SK-N-SH treated with all-trans-retinoic acid at 6 μM for 48 hours (cell line): Measurements from ENCODE around the gene NEDD1.
A peak's percentile ranks its signal among the peaks of the same experiment; 100 is the strongest.

ENCODE experiments used
- ATAC-seq: fragments of 200-7000 bp; cut with Tn5 transposase; 3 replicates; pipeline ENCODE4 v1.9.1; 2020; ENCODE audit warnings: mild to moderate bottlenecking, moderate library complexity
- ARNTL ChIP-seq: fragments of 450-650 bp; formaldehyde crosslinking; IDR thresholded peaks from 2 replicates; pipeline ENCODE4 v1.5.0; 2020; ENCODE audit warnings: low read depth, mild to moderate bottlenecking, moderate library complexity, borderline replicate concordance
- BACH2 ChIP-seq: fragments of 250-450 bp; sonication (Bioruptor Pico); IDR thresholded peaks from 2 replicates; pipeline ENCODE4 v1.9.0; 2021; ENCODE audit warnings: mild to moderate bottlenecking, borderline replicate concordance
- CSRNP3 ChIP-seq: fragments of 250-450 bp; sonication (Bioruptor Pico); IDR thresholded peaks from 2 replicates; pipeline ENCODE4 v1.5.1; 2021; ENCODE audit warnings: mild to moderate bottlenecking, moderate library complexity
- ESRRG ChIP-seq: fragments of 250-450 bp; sonication (Bioruptor Pico); IDR thresholded peaks from 2 replicates; pipeline ENCODE4 v1.6.1; 2021; ENCODE audit warnings: mild to moderate bottlenecking
- ISL1 ChIP-seq: fragments of 250-450 bp; sonication (Bioruptor Pico); IDR thresholded peaks from 2 replicates; pipeline ENCODE4 v2.1.2; 2022; ENCODE audit warnings: mild to moderate bottlenecking, moderate library complexity
- OSR1 ChIP-seq: fragments of 250-450 bp; sonication (Bioruptor Pico); IDR thresholded peaks from 2 replicates; pipeline ENCODE4 v1.8.0; 2022; ENCODE audit warnings: moderate library complexity, mild to moderate bottlenecking, inconsistent platforms
- POU6F1 ChIP-seq: fragments of 250-450 bp; sonication (Bioruptor Pico); IDR thresholded peaks from 2 replicates; pipeline ENCODE4 v1.8.0; 2021; ENCODE audit warnings: low read depth, mild to moderate bottlenecking, moderate library complexity, borderline replicate concordance
- PPARA ChIP-seq: fragments of 250-450 bp; sonication (Bioruptor Pico); IDR thresholded peaks from 2 replicates; pipeline ENCODE4 v1.5.0; 2020; ENCODE audit warnings: mild to moderate bottlenecking, borderline replicate concordance
- RARB ChIP-seq: fragments of 250-450 bp; sonication (Bioruptor Pico); IDR thresholded peaks from 2 replicates; pipeline ENCODE4 v1.8.0; 2021; ENCODE audit warnings: mild to moderate bottlenecking, moderate library complexity
- SNAI2 ChIP-seq: fragments of 250-450 bp; sonication (Bioruptor Pico); IDR thresholded peaks from 2 replicates; pipeline ENCODE4 v1.5.0; 2020; ENCODE audit warnings: mild to moderate bottlenecking, moderate library complexity
- TCF4 ChIP-seq: fragments of 250-450 bp; sonication (Bioruptor Pico); IDR thresholded peaks from 2 replicates; pipeline ENCODE4 v1.8.0; 2021; ENCODE audit warnings: mild to moderate bottlenecking, moderate library complexity, borderline replicate concordance
- TOX ChIP-seq: fragments of 250-450 bp; sonication (Bioruptor Pico); IDR thresholded peaks from 2 replicates; pipeline ENCODE4 v1.8.0; 2021; ENCODE audit warnings: mild to moderate bottlenecking, moderate library complexity, borderline replicate concordance
- TSHZ2 ChIP-seq: fragments of 250-450 bp; sonication (Bioruptor Pico); IDR thresholded peaks from 2 replicates; pipeline ENCODE4 v1.5.0; 2020; ENCODE audit warnings: mild to moderate bottlenecking, moderate library complexity
- ZC3H10 ChIP-seq: fragments of 250-450 bp; sonication (Bioruptor Pico); IDR thresholded peaks from 2 replicates; pipeline ENCODE4 v1.5.1; 2021; ENCODE audit warnings: mild to moderate bottlenecking, moderate library complexity
- ZFP3 ChIP-seq: fragments of 250-450 bp; sonication (Bioruptor Pico); IDR thresholded peaks from 2 replicates; pipeline ENCODE4 v1.5.0; 2020; ENCODE audit warnings: mild to moderate bottlenecking, moderate library complexity
- ZFP30 ChIP-seq: fragments of 450-650 bp; formaldehyde crosslinking; IDR thresholded peaks from 2 replicates; pipeline ENCODE4 v1.5.0; 2022; ENCODE audit warnings: mild to moderate bottlenecking, moderate library complexity
- ZNF565 ChIP-seq: fragments of 450-650 bp; formaldehyde crosslinking; conservative IDR thresholded peaks from 2 replicates; pipeline ENCODE4 v1.5.0; 2020; ENCODE audit warnings: low read depth, mild to moderate bottlenecking, moderate library complexity
- ZNF70 ChIP-seq: fragments of 450-650 bp; formaldehyde crosslinking; IDR thresholded peaks from 2 replicates; pipeline ENCODE4 v1.5.0; 2020; ENCODE audit warnings: mild to moderate bottlenecking, moderate library complexity
- ZNF8 ChIP-seq: fragments of 450-650 bp; formaldehyde crosslinking; IDR thresholded peaks from 2 replicates; pipeline ENCODE4 v1.5.0; 2020; ENCODE audit warnings: mild to moderate bottlenecking, moderate library complexity
- TF ChIP-seq, protein P1 (sequence below): fragments of 250-450 bp; sonication (Bioruptor Pico); IDR thresholded peaks from 2 replicates; pipeline ENCODE4 v1.5.1; 2020; ENCODE audit warnings: low read depth, mild to moderate bottlenecking, moderate library complexity
- TF ChIP-seq, protein P2 (sequence below): fragments of 250-450 bp; sonication (Bioruptor Pico); IDR thresholded peaks from 2 replicates; pipeline ENCODE4 v1.8.0; 2020; ENCODE audit warnings: mild to moderate bottlenecking, moderate library complexity, borderline replicate concordance

NEDD1 gene

GRCh38 chr12:96985515-96986362, 78.7 kb downstream of the NEDD1 start:
- no peak for TF ChIP-seq BACH2
- no peak for TF ChIP-seq ZFP30 (CRISPR knock-in tag)
- no peak for TF ChIP-seq ISL1 (CRISPR knock-in tag)
- no peak for TF ChIP-seq ARNTL (CRISPR knock-in tag)
- TF ChIP-seq POU6F1 (CRISPR knock-in tag): no peak
- no peak for TF ChIP-seq ZNF8
- TF ChIP-seq ZNF565: no peak
- no peak for TF ChIP-seq TOX (CRISPR knock-in tag)
- TF ChIP-seq, protein P1, sequence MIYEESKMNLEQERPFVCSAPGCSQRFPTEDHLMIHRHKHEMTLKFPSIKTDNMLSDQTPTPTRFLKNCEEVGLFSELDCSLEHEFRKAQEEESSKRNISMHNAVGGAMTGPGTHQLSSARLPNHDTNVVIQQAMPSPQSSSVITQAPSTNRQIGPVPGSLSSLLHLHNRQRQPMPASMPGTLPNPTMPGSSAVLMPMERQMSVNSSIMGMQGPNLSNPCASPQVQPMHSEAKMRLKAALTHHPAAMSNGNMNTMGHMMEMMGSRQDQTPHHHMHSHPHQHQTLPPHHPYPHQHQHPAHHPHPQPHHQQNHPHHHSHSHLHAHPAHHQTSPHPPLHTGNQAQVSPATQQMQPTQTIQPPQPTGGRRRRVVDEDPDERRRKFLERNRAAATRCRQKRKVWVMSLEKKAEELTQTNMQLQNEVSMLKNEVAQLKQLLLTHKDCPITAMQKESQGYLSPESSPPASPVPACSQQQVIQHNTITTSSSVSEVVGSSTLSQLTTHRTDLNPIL (CRISPR knock-in tag): no peak
- TF ChIP-seq RARB (CRISPR knock-in tag): no peak
- no peak for TF ChIP-seq TCF4 (CRISPR knock-in tag)
- TF ChIP-seq OSR1: no peak
- TF ChIP-seq ZC3H10 (CRISPR knock-in tag): no peak
- no peak for TF ChIP-seq ESRRG
- TF ChIP-seq TSHZ2 (CRISPR knock-in tag): no peak
- TF ChIP-seq, protein P2, sequence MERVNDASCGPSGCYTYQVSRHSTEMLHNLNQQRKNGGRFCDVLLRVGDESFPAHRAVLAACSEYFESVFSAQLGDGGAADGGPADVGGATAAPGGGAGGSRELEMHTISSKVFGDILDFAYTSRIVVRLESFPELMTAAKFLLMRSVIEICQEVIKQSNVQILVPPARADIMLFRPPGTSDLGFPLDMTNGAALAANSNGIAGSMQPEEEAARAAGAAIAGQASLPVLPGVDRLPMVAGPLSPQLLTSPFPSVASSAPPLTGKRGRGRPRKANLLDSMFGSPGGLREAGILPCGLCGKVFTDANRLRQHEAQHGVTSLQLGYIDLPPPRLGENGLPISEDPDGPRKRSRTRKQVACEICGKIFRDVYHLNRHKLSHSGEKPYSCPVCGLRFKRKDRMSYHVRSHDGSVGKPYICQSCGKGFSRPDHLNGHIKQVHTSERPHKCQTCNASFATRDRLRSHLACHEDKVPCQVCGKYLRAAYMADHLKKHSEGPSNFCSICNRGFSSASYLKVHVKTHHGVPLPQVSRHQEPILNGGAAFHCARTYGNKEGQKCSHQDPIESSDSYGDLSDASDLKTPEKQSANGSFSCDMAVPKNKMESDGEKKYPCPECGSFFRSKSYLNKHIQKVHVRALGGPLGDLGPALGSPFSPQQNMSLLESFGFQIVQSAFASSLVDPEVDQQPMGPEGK (CRISPR knock-in tag): no peak
- no peak for ATAC-seq

GRCh38 chr12:96986883-96987523, 79.9 kb downstream of the NEDD1 start:
- TF ChIP-seq, protein P1 (CRISPR knock-in tag): no peak
- TF ChIP-seq TSHZ2 (CRISPR knock-in tag) (no peak), ZNF70 (no peak), TOX (CRISPR knock-in tag) (no peak), CSRNP3 (CRISPR knock-in tag) (no peak), ESRRG (no peak), ZFP3 (CRISPR knock-in tag) (no peak), ZNF8 (no peak), PPARA (CRISPR knock-in tag) (no peak), OSR1 (no peak), ZC3H10 (CRISPR knock-in tag) (no peak), SNAI2 (no peak)
- TF ChIP-seq, protein P2 (CRISPR knock-in tag): no peak
- ATAC-seq: peak; percentile 24; the same call in 1 of the 3 replicates
